Measurements from ENCODE around the gene ANKRD22. TPM values are rescaled to one million over a fixed set of nuclear protein-coding genes. Genes with fewer than 3 reads are reported as not detected.

The ANKRD22 gene
- total and polyA plus RNA-seq, 10 of the 15 experiments (the other 5 are each of a cell fraction or from before 2014, with no cell fraction given) = 0.30 to 1.3 (median 0.71) TPM

DNA sequence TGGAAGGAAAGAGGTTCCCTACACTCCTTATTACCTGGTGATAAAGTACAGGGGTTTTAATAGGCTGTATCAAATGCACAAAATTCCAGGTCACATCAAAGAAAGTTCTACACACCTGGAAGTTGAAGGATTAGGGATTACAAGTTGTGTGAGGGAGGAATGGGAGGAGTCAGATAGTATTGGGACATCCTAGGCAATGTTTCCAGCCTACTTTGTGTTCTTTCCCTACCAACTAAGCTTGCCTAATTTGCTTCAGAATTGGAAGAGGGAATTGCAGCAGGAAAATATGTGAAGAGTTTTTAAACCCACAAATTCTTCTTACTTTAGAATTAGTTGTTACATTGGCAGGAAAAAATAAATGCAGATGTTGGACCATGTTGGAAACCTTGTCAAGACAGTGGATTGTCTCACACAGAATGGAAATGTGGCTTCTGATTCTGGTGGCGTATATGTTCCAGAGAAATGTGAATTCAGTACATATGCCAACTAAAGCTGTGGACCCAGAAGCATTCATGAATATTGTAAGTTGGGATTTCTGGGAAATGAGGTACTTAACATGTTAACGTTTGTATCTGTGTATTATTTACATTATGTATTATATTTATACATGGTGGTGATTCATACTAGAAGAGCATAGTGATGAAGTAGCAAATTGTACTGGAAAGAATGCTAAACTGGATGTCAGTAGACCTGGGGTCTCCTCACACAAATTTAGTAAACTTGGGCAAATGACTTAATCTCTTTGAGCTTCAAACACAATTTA is 48.9 kb downstream of the ANKRD22 start, which contains the start of gene LIPM:
Gene LIPM, plus strand, starts transcription at position 208 of the 763 bp plus-strand sequence. Its CDS starts 167 bp downstream, at position 375.
- ChIA-PET CTCF (interaction anchor here (0.6 kb wide), 1 partner anchor 8 kb away, joined by 3 read pairs; no protein-coding TSS in a partner anchor), POLR2A (no interaction called here), RAD21 (ENCODE audit: unreplicated experiment) (interaction anchor here (1.2 kb wide), 1 partner anchor 74 kb away, joined by 4 read pairs; no protein-coding TSS in a partner anchor), SMC1A (ENCODE audit: uncharacterized antibody, unreplicated experiment) (no interaction called here)
- FAIRE-seq (no peak), DNase-seq (ENCODE audit: low read depth, low spot score) (no peak), ATAC-seq (no peak)
- no peak for TF ChIP-seq SUPT20H (IDR thresholded peaks at IDR 0.05; ENCODE audit: borderline replicate concordance, control insufficient read depth, low read depth, low read length)
- no peak for TF ChIP-seq RUNX3 (IDR thresholded peaks at IDR 0.05; ENCODE audit: low read length)
- no peak for TF ChIP-seq FOXK2 (IDR thresholded peaks at IDR 0.05)
- no peak for TF ChIP-seq DPF2 (IDR thresholded peaks at IDR 0.05)
- no peak for TF ChIP-seq RFX5 (IDR thresholded peaks at IDR 0.05; ENCODE audit: low read depth, low read length)
- TF ChIP-seq SREBF1 (IDR thresholded peaks at IDR 0.05; ENCODE audit: low read length) = no peak
- no peak for TF ChIP-seq ATF7 (IDR thresholded peaks at IDR 0.05; ENCODE audit: low read depth)
- TF ChIP-seq, protein P1, sequence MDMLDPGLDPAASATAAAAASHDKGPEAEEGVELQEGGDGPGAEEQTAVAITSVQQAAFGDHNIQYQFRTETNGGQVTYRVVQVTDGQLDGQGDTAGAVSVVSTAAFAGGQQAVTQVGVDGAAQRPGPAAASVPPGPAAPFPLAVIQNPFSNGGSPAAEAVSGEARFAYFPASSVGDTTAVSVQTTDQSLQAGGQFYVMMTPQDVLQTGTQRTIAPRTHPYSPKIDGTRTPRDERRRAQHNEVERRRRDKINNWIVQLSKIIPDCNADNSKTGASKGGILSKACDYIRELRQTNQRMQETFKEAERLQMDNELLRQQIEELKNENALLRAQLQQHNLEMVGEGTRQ (IDR thresholded peaks at IDR 0.05; ENCODE audit: borderline replicate concordance, low read depth, low read length) = no peak
- TF ChIP-seq GATAD2B (conservative IDR thresholded peaks at IDR 0.05; ENCODE audit: low read depth) = no peak
- no peak for TF ChIP-seq TCF12 (IDR thresholded peaks at IDR 0.05; ENCODE audit: low read depth, low read length)
- TF ChIP-seq SIN3A (IDR thresholded peaks at IDR 0.05; ENCODE audit: low read depth, low read length) = no peak
- no peak for TF ChIP-seq IRF4 (IDR thresholded peaks at IDR 0.05; ENCODE audit: low read depth, low read length)
- TF ChIP-seq, protein P2, sequence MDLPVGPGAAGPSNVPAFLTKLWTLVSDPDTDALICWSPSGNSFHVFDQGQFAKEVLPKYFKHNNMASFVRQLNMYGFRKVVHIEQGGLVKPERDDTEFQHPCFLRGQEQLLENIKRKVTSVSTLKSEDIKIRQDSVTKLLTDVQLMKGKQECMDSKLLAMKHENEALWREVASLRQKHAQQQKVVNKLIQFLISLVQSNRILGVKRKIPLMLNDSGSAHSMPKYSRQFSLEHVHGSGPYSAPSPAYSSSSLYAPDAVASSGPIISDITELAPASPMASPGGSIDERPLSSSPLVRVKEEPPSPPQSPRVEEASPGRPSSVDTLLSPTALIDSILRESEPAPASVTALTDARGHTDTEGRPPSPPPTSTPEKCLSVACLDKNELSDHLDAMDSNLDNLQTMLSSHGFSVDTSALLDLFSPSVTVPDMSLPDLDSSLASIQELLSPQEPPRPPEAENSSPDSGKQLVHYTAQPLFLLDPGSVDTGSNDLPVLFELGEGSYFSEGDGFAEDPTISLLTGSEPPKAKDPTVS (IDR thresholded peaks at IDR 0.05; ENCODE audit: low read depth, low read length) = no peak
- no peak for TF ChIP-seq PAX8 (IDR thresholded peaks at IDR 0.05)
- H3K4me2 ChIP-seq (ENCODE audit: control insufficient read depth, insufficient read depth) = no peak within 1 kb of the TSS
- H3K27me3 ChIP-seq (replicated peaks in 1 of 2; ENCODE audit: control insufficient read depth in 2 of 2, insufficient read depth in 2 of 2, low read length in 1 of 2) = no peaks in the 10 kb centered on the region
- no TSS peak for BruUV-seq (replicated peaks)
- WGBS (ENCODE audit: insufficient coverage, insufficient replicate concordance, low lambda C conversion rate, missing lambda C conversion rate) = 37% methylated on average over 2 of the region's 2 CpGs
- no peaks in the 10 kb centered on the region for H3K4me1 ChIP-seq (ENCODE audit: control insufficient read depth, insufficient read depth, low read length)
- no peak within 1 kb of the TSS for H3K4me3 ChIP-seq
- no peak within 1 kb of the TSS for H3K9ac ChIP-seq (ENCODE audit: control insufficient read depth, insufficient read depth, low read length)
- intact Hi-C loops (cut with micrococcal nuclease; ENCODE audit: unreplicated experiment) (no loop called here), in situ Hi-C loops (cut with MboI) (no loop called here)
- H3K36me3 ChIP-seq (ENCODE audit: control insufficient read depth in 2 of 2, insufficient read depth in 2 of 2, low read length in 1 of 2) = no peaks in the 10 kb centered on the region
- no peak within 1 kb of the TSS for H3K27ac ChIP-seq (ENCODE audit: control insufficient read depth, insufficient read depth)
- no peaks in the 10 kb centered on the region for H3K9me3 ChIP-seq (replicated peaks; ENCODE audit: control insufficient read depth, insufficient read depth, low read length)
- H3K79me2 ChIP-seq (ENCODE audit: control insufficient read depth, insufficient read depth, low read length) = no peaks in the 10 kb centered on the region
- H2AFZ ChIP-seq (ENCODE audit: control insufficient read depth, low read depth, low read length) = no peak within 1 kb of the TSS
- H4K20me1 ChIP-seq (ENCODE audit: control insufficient read depth, insufficient read depth) = no peaks in the 10 kb centered on the region

Measured in GM12878 (cell line).